Astrocyte (in vitro differentiated cells and primary cell): ENCODE data around the gene CLIC6.

Source experiments
- EZH2 ChIP-seq: IDR thresholded peaks from 2 replicates; pipeline ENCODE4 v1.6.1; 2012; ENCODE audit warnings: mild to moderate bottlenecking, low read length, inconsistent platforms; ENCODE audit not compliant: insufficient read depth
- TF ChIP-seq, protein P1 (sequence below): IDR thresholded peaks from 2 replicates; pipeline ENCODE4 v1.5.1; 2011; ENCODE audit warnings: low read depth, mild to moderate bottlenecking, inconsistent platforms, low read length, moderate library complexity; ENCODE audit not compliant: insufficient read depth

DNA sequence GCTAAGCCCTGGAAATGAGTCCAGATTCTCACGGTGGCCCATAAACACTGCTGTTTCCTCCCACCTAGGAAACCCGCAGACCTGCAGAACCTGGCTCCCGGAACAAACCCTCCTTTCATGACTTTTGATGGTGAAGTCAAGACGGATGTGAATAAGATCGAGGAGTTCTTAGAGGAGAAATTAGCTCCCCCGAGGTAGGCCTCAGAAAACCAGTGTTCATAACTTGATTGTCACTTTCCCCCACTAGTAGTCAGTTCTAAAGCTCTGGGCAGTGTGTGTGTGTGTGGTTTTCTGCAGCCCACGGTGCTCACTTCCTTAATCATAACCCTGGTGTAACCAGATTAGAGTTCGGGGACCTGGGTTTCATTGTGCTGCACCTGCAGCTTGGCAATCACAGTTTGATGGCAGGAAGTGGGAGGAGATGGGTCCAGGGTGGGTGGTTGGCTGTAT, 39.1 kb downstream of the CLIC6 start:
- no peak for TF ChIP-seq EZH2
- TF ChIP-seq, protein P1, sequence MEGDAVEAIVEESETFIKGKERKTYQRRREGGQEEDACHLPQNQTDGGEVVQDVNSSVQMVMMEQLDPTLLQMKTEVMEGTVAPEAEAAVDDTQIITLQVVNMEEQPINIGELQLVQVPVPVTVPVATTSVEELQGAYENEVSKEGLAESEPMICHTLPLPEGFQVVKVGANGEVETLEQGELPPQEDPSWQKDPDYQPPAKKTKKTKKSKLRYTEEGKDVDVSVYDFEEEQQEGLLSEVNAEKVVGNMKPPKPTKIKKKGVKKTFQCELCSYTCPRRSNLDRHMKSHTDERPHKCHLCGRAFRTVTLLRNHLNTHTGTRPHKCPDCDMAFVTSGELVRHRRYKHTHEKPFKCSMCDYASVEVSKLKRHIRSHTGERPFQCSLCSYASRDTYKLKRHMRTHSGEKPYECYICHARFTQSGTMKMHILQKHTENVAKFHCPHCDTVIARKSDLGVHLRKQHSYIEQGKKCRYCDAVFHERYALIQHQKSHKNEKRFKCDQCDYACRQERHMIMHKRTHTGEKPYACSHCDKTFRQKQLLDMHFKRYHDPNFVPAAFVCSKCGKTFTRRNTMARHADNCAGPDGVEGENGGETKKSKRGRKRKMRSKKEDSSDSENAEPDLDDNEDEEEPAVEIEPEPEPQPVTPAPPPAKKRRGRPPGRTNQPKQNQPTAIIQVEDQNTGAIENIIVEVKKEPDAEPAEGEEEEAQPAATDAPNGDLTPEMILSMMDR: no peak
